ENCODE results near the gene TBC1D17. TPM values are rescaled to one million over a fixed set of nuclear protein-coding genes. Genes with fewer than 3 reads are reported as not detected.

The TBC1D17 gene
- polyA plus RNA-seq, 1 donor (not counting 4 experiments of a cell fraction or from before 2014, with no cell fraction given), result 9.4 TPM

DNA sequence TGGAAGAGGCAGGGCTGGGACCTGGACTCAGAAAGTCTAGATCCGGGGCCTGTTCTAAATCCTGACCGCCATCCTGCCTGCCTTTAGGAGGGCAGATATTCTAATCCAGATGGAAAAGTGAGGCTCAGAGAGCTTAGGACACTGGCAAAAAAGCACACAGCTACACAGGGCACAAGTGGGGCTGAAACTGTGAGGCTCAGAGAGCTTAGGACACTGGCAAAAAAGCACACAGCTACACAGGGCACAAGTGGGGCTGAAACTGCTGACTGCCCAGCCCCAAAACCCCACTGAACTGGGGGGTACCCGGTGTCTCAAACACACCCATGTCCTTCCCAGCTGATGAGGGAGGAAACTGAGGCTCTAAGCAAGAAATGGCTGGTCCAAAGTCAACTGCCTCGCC lies 2.3 kb upstream of the TBC1D17 start:
- H3K4me2 ChIP-seq (ENCODE audit: control insufficient read depth, extremely low read depth, insufficient read depth, low read depth, low read length), result peak overlapping the region; percentile 90
- H4K20me1 ChIP-seq (ENCODE audit: control insufficient read depth, extremely low read depth, insufficient read depth, low read length), result no peaks in the 10 kb centered on the region
- DNase-seq (ENCODE audit: low read depth, low spot score), result no peak
- H3K79me2 ChIP-seq (ENCODE audit: control insufficient read depth, insufficient read depth, low read length), result peaks cover 36% of the 10 kb centered on the region
- no peaks in the 10 kb centered on the region for H3K9me3 ChIP-seq (ENCODE audit: control insufficient read depth, low read depth, low read length)
- H3K4me1 ChIP-seq (ENCODE audit: control insufficient read depth, extremely low read depth, insufficient read depth, low read length), result peaks cover 27% of the 10 kb centered on the region
- H3K27me3 ChIP-seq (ENCODE audit: control insufficient read depth, extremely low read depth, insufficient read depth, low read length), result no peaks in the 10 kb centered on the region
- dilution Hi-C loops (cut with MboI; ENCODE audit: extremely low pct_ligation_motif_present, low sequenced_read_pairs), result no loop called here
- H3K9me1 ChIP-seq (ENCODE audit: control insufficient read depth, extremely low read depth, insufficient read depth, low read length), result no peaks in the 10 kb centered on the region
- peaks cover 18 to 24% of the 10 kb centered on the region in 2 experiments for H3K36me3 ChIP-seq (ENCODE audit: control insufficient read depth in 2 of 2, extremely low read depth in 1 of 2, insufficient read depth in 2 of 2, low read length in 2 of 2)
- H2AFZ ChIP-seq (ENCODE audit: control insufficient read depth, low read length), result no peak overlapping the region
- H3K4me3 ChIP-seq (ENCODE audit: control insufficient read depth in 2 of 3, extremely low read depth in 1 of 3, insufficient read depth in 2 of 3, low read depth in 1 of 3, low read length in 3 of 3), result peak overlapping the region; percentile 78 to 95 (median 92)
- TF ChIP-seq EZH2 (IDR thresholded peaks at IDR 0.05; ENCODE audit: low read length), result no peak
- TF ChIP-seq CTCF (optimal IDR thresholded peaks at IDR 0.05 in 1 of 3, IDR thresholded peaks at IDR 0.05 in 1 of 3, conservative IDR thresholded peaks at IDR 0.05 in 1 of 3; ENCODE audit: extremely low read depth in 1 of 3, insufficient read depth in 2 of 3, low read length in 3 of 3), result no peak
- H3K27ac ChIP-seq (ENCODE audit: control insufficient read depth, insufficient read depth, low read length), result peak overlapping the region; percentile 100
- no peak for FAIRE-seq
- H3K9ac ChIP-seq (ENCODE audit: control insufficient read depth, extremely low read depth, insufficient read depth, low read length), result peak overlapping the region; percentile 99

DNA sequence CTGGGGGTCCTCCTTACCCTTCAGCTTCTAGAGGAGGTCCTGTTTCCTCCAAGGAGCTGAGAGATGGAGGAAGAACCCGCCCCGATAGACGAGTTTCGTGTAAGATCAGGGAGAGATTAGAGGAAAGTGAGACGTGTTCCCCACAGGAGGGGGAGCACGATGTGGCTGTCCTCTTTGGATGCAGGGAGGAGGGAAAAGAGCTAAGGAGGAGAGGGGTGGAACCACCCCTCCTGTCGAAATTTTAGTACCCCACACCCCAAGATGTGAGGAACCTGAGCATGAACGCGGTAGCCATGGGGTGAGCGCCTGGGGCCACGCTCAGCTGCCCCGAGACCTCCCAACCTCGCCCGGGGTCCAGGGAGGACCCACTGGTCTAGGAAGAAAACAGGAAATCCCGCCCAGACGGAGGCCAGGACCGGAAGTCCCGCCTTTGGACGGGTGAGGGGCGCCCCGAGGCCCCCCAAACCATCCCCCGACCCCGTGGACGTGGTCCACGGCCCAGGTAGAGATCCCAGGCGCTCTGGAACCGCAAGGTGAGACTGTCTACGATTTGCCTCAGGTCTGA lies 1.6 kb upstream of the TBC1D17 start:
- Histone ChIP-seq H3K4me3 (ENCODE audit: control insufficient read depth in 2 of 3, extremely low read depth in 1 of 3, insufficient read depth in 2 of 3, low read depth in 1 of 3, low read length in 3 of 3) (peak overlapping the region; percentile 78 to 95 (median 92)), H3K27me3 (ENCODE audit: control insufficient read depth, extremely low read depth, insufficient read depth, low read length) (no peaks in the 10 kb centered on the region), H3K9ac (ENCODE audit: control insufficient read depth, extremely low read depth, insufficient read depth, low read length) (peak overlapping the region; percentile 99), H3K4me2 (ENCODE audit: control insufficient read depth, extremely low read depth, insufficient read depth, low read depth, low read length) (peak overlapping the region; percentile 90), H2AFZ (ENCODE audit: control insufficient read depth, low read length) (peak overlapping the region; percentile 76), H3K9me3 (ENCODE audit: control insufficient read depth, low read depth, low read length) (no peaks in the 10 kb centered on the region), H4K20me1 (ENCODE audit: control insufficient read depth, extremely low read depth, insufficient read depth, low read length) (no peaks in the 10 kb centered on the region), H3K9me1 (ENCODE audit: control insufficient read depth, extremely low read depth, insufficient read depth, low read length) (no peaks in the 10 kb centered on the region), H3K36me3 (ENCODE audit: control insufficient read depth in 2 of 2, extremely low read depth in 1 of 2, insufficient read depth in 2 of 2, low read length in 2 of 2) (peaks cover 23 to 28% of the 10 kb centered on the region in 2 experiments), H3K4me1 (ENCODE audit: control insufficient read depth, extremely low read depth, insufficient read depth, low read length) (peaks cover 23% of the 10 kb centered on the region), H3K27ac (ENCODE audit: control insufficient read depth, insufficient read depth, low read length) (peak overlapping the region; percentile 100), H3K79me2 (ENCODE audit: control insufficient read depth, insufficient read depth, low read length) (peaks cover 36% of the 10 kb centered on the region)
- no peak for DNase-seq (ENCODE audit: low read depth, low spot score)
- TF ChIP-seq CTCF (optimal IDR thresholded peaks at IDR 0.05 in 1 of 3, IDR thresholded peaks at IDR 0.05 in 1 of 3, conservative IDR thresholded peaks at IDR 0.05 in 1 of 3; ENCODE audit: extremely low read depth in 1 of 3, insufficient read depth in 2 of 3, low read length in 3 of 3) (no peak), EZH2 (IDR thresholded peaks at IDR 0.05; ENCODE audit: low read length) (no peak)
- dilution Hi-C loops (cut with MboI; ENCODE audit: extremely low pct_ligation_motif_present, low sequenced_read_pairs), result no loop called here
- FAIRE-seq, result no peak
